IPS-15b (cell line): Measurements from ENCODE around the gene FLACC1.

Experiments used
- H3K27me3 ChIP-seq: one replicate; pipeline ENCODE4 v1.6.1; 2013; ENCODE audit warnings: low read length; ENCODE audit not compliant: control insufficient read depth, insufficient read depth
- H3K36me3 ChIP-seq: one replicate; pipeline ENCODE4 v1.6.1; 2013; ENCODE audit warnings: low read length; ENCODE audit not compliant: control insufficient read depth, insufficient read depth
- H3K4me1 ChIP-seq: one replicate; pipeline ENCODE4 v1.6.1; 2013; ENCODE audit warnings: mild to moderate bottlenecking, low read length; ENCODE audit not compliant: control insufficient read depth, insufficient read depth
- H3K4me3 ChIP-seq: one replicate; pipeline ENCODE4 v1.5.1; 2013; ENCODE audit warnings: low read depth, low read length
- H3K9ac ChIP-seq: one replicate; pipeline ENCODE4 v1.6.1; 2013; ENCODE audit warnings: low read depth, mild to moderate bottlenecking, low read length
- H3K9me3 ChIP-seq: one replicate; pipeline ENCODE4 v1.6.1; 2013; ENCODE audit warnings: mild to moderate bottlenecking, low read length; ENCODE audit not compliant: control insufficient read depth, insufficient read depth

The FLACC1 gene

GRCh38 chr2:201357221-201357620, at the start of gene FLACC1:
Gene FLACC1 (minus strand): TSS chr2:201357345. CDS start chr2:201351404, 5,941 bp downstream.
- H3K36me3 ChIP-seq, result no peaks in the 10 kb centered on the region
- H3K4me3 ChIP-seq, result no peak within 1 kb of the TSS
- no peaks in the 10 kb centered on the region for H3K27me3 ChIP-seq
- H3K9ac ChIP-seq, result no peak within 1 kb of the TSS
- H3K9me3 ChIP-seq, result no peaks in the 10 kb centered on the region
- H3K4me1 ChIP-seq, result no peaks in the 10 kb centered on the region

- H3K36me3 ChIP-seq, result no peaks in the 10 kb centered on the region
- H3K9me3 ChIP-seq, result no peaks in the 10 kb centered on the region
- no peaks in the 10 kb centered on the region for H3K27me3 ChIP-seq
- no peaks in the 10 kb centered on the region for H3K4me1 ChIP-seq
- H3K9ac ChIP-seq, result no peak overlapping the region
- no peak overlapping the region for H3K4me3 ChIP-seq
Observed at GRCh38 chr2:201406077-201406662, 49.0 kb upstream of the FLACC1 start.

GRCh38 chr2:201404699-201405280, 47.6 kb upstream of the FLACC1 start:
- Histone ChIP-seq H3K9me3 (no peaks in the 10 kb centered on the region), H3K27me3 (no peaks in the 10 kb centered on the region), H3K36me3 (no peaks in the 10 kb centered on the region), H3K4me3 (no peak overlapping the region), H3K4me1 (no peaks in the 10 kb centered on the region), H3K9ac (no peak overlapping the region)

- no peaks in the 10 kb centered on the region for H3K9me3 ChIP-seq
- no peaks in the 10 kb centered on the region for H3K4me1 ChIP-seq
- H3K27me3 ChIP-seq, result no peaks in the 10 kb centered on the region
- no peaks in the 10 kb centered on the region for H3K36me3 ChIP-seq
- H3K9ac ChIP-seq, result no peak overlapping the region
- H3K4me3 ChIP-seq, result no peak overlapping the region
Observed at GRCh38 chr2:201403880-201404279, 46.7 kb upstream of the FLACC1 start.

- no peaks in the 10 kb centered on the region for H3K9me3 ChIP-seq
- no peaks in the 10 kb centered on the region for H3K27me3 ChIP-seq
- no peaks in the 10 kb centered on the region for H3K36me3 ChIP-seq
- H3K4me1 ChIP-seq, result no peaks in the 10 kb centered on the region
- H3K9ac ChIP-seq, result no peak overlapping the region
- H3K4me3 ChIP-seq, result no peak overlapping the region
Observed at GRCh38 chr2:201402651-201403562, 45.8 kb upstream of the FLACC1 start.

GRCh38 chr2:201401815-201402214, 44.7 kb upstream of the FLACC1 start:
- Histone ChIP-seq H3K9me3 (no peaks in the 10 kb centered on the region), H3K9ac (no peak overlapping the region), H3K36me3 (peaks cover 3% of the 10 kb centered on the region), H3K27me3 (no peaks in the 10 kb centered on the region), H3K4me3 (no peak overlapping the region), H3K4me1 (no peaks in the 10 kb centered on the region)

GRCh38 chr2:201396595-201396994, 39.5 kb upstream of the FLACC1 start:
- Histone ChIP-seq H3K4me1 (no peaks in the 10 kb centered on the region), H3K9ac (no peak overlapping the region)

GRCh38 chr2:201383136-201383535, 26.0 kb upstream of the FLACC1 start:
- Histone ChIP-seq H3K4me1 (peaks cover 4% of the 10 kb centered on the region), H3K9me3 (no peaks in the 10 kb centered on the region), H3K36me3 (peaks cover 7% of the 10 kb centered on the region), H3K27me3 (no peaks in the 10 kb centered on the region), H3K9ac (no peak overlapping the region), H3K4me3 (no peak overlapping the region)

More at GRCh38 chr2:201396595-201396994, 39.5 kb upstream of the FLACC1 start:
- Histone ChIP-seq H3K36me3 (peaks cover 3% of the 10 kb centered on the region), H3K4me3 (no peak overlapping the region), H3K27me3 (no peaks in the 10 kb centered on the region), H3K9me3 (no peaks in the 10 kb centered on the region)

GRCh38 chr2:201378496-201379397, 21.6 kb upstream of the FLACC1 start:
- no peak overlapping the region for H3K9ac ChIP-seq

GRCh38 chr2:201377218-201377617, 20.1 kb upstream of the FLACC1 start:
- peaks cover 4% of the 10 kb centered on the region for H3K4me1 ChIP-seq
- H3K27me3 ChIP-seq, result no peaks in the 10 kb centered on the region
- no peaks in the 10 kb centered on the region for H3K9me3 ChIP-seq
- H3K9ac ChIP-seq, result no peak overlapping the region
- peaks cover 7% of the 10 kb centered on the region for H3K36me3 ChIP-seq
- H3K4me3 ChIP-seq, result no peak overlapping the region

More at GRCh38 chr2:201378496-201379397, 21.6 kb upstream of the FLACC1 start:
- H3K9me3 ChIP-seq, result no peaks in the 10 kb centered on the region
- H3K36me3 ChIP-seq, result peaks cover 7% of the 10 kb centered on the region
- no peaks in the 10 kb centered on the region for H3K27me3 ChIP-seq
- no peak overlapping the region for H3K4me3 ChIP-seq
- peaks cover 4% of the 10 kb centered on the region for H3K4me1 ChIP-seq

- no peak overlapping the region for H3K9ac ChIP-seq
- H3K27me3 ChIP-seq, result no peaks in the 10 kb centered on the region
- no peak overlapping the region for H3K4me3 ChIP-seq
- no peaks in the 10 kb centered on the region for H3K36me3 ChIP-seq
- no peaks in the 10 kb centered on the region for H3K9me3 ChIP-seq
- H3K4me1 ChIP-seq, result no peaks in the 10 kb centered on the region
Observed at GRCh38 chr2:201369775-201370174, 12.6 kb upstream of the FLACC1 start.
